Measurements from ENCODE around the gene IP6K3.

The IP6K3 gene

GRCh38 chr6:33737267-33738026 lies 9.3 kb downstream of the IP6K3 start:
- H3K4me3 ChIP-seq (ENCODE audit: low read depth, low read length) = no peak overlapping the region
- TF ChIP-seq CTCF (IDR thresholded peaks at IDR 0.05; ENCODE audit: borderline replicate concordance, insufficient read depth, low read depth, low read length) = no peak

GRCh38 chr6:33735216-33735615 lies 11.5 kb downstream of the IP6K3 start:
- no peak for TF ChIP-seq CTCF (IDR thresholded peaks at IDR 0.05; ENCODE audit: borderline replicate concordance, insufficient read depth, low read depth, low read length)
- H3K4me3 ChIP-seq (ENCODE audit: low read depth, low read length) = no peak overlapping the region

- H3K4me3 ChIP-seq (ENCODE audit: low read depth, low read length) = no peak overlapping the region
- no peak for TF ChIP-seq CTCF (IDR thresholded peaks at IDR 0.05; ENCODE audit: borderline replicate concordance, insufficient read depth, low read depth, low read length)
Observed at GRCh38 chr6:33733709-33734007, 13.0 kb downstream of the IP6K3 start.

- no peak for TF ChIP-seq CTCF (IDR thresholded peaks at IDR 0.05; ENCODE audit: borderline replicate concordance, insufficient read depth, low read depth, low read length)
- H3K4me3 ChIP-seq (ENCODE audit: low read depth, low read length) = no peak overlapping the region
Observed at GRCh38 chr6:33732817-33733708, 13.6 kb downstream of the IP6K3 start.

GRCh38 chr6:33732385-33732784 lies 14.3 kb downstream of the IP6K3 start:
- no peak for TF ChIP-seq CTCF (IDR thresholded peaks at IDR 0.05; ENCODE audit: borderline replicate concordance, insufficient read depth, low read depth, low read length)
- H3K4me3 ChIP-seq (ENCODE audit: low read depth, low read length) = no peak overlapping the region

- TF ChIP-seq CTCF (IDR thresholded peaks at IDR 0.05; ENCODE audit: borderline replicate concordance, insufficient read depth, low read depth, low read length) = no peak
Observed at GRCh38 chr6:33731751-33732282, 14.9 kb downstream of the IP6K3 start.

More at GRCh38 chr6:33731751-33732282, 14.9 kb downstream of the IP6K3 start:
- H3K4me3 ChIP-seq (ENCODE audit: low read depth, low read length) = no peak overlapping the region

All from GM12875 (cell line).